COLO668 (cell line): ENCODE data around the gene CRISPLD2.
"Not testable (repeated sequence)": the region's sequence is repeated elsewhere in the genome, so short reads cannot be mapped to it uniquely, and the experiment has no call there.

ENCODE experiments used
- DNase-seq: peaks from one replicate; lab custom pipeline; 2025; ENCODE audit not compliant: unreplicated experiment; lab: John Stamatoyannopoulos, UW

Gene CRISPLD2

DNA sequence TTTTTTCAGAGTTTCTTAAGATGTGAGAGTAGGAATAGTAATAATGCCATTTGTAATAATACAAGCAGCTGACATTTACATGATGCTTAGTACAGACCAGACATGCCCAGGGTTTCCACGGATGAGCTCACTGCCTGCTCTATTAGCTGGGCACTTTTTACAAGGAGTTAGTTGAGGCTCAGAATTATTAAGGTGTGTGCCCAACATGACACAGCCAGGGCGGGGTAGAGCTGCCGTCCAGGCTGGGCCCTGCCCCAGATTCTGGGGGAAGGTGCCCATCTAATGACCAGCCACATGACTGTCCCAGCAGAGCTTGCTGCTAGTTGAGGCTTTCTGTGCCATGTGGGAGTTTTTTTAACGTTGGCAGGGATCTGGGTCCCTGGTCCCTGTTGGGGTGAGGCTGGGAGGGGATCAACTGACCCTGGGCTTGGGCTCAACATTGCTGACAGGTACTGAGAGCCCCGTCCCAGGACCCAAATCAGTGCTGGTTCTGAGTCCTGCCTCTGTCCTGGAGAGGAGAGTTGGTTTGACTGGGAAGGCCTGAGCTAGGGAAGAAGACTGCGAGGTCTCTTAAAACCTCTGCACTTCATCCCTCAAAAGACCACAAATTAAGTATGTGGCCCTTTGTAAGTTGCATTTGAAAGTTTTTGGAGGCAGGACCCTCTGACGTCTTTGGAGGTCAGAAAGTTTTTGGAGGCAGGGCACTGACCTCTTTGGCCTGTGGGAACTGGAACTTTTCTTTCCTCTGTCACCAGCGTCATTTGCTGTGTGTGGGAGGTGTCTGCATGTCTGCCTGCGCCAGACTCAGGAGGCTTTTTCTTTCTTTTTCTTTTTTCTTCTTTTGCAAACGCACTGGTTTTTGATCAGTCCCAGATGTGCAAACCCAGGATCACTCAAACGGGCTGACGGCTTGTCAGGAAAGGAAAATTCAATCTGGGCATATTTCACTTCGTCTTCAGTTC is 2.2 kb downstream of the CRISPLD2 start:
- DNase-seq = no peak

DNA sequence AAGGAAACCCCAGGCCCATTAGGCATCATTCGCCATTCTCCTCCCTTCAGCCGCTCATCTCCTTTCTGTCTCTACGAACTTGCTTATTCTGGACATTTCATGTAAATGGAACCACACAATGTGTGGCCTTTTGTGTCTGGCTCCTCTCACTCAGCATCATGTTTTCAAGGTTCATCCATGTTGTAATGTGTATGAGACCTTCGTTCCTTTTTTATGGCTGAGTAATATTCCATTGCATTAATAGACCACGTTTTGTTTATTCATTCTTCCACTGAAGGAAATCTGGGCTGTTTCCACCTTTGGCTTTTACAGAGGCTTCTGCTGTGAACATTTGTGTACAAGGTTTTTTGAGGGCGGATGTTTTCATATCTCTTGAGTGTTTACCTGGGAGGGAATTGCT is 3.2 kb downstream of the CRISPLD2 start:
- DNase-seq = no peak

DNA sequence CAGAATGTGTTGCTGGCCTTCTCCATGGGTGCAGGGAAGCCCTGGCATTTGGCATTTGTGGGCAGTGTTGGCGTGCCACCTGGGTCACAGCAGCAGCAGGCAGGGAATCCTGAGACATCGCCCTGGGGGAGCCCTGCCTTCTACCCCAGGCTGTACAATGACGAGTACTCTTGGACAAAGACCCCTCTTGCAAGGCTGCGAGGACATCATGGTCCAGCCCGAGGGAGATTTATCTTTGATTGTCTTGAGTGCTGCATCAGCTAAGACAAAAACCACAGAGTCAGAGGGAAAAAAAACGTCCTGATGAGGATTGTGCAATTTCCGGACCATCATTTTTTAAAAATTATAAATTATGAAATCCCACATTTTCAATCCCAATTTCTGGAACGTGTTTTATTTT is 3.7 kb downstream of the CRISPLD2 start:
- DNase-seq = no peak

DNA sequence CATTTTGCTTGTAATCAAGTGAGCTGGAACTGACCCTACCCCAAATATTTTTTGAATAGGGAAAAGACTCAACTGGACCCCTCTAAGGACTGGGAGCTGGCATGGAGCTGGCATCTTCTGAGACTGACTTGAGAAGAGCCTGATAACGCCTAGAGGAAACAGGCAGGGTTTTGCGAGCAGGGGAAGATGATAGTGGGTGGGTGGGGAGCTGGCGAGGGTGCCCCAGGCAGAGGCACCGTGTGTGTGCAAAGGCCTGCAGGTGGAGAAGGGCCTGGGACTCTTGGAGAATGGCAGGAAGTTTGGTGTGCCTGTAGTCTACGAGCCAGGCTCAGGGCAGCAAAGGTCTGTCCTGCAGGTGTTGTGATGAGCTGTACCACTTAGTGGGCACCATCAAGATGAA is 4.1 kb downstream of the CRISPLD2 start:
- DNase-seq = no peak

DNA sequence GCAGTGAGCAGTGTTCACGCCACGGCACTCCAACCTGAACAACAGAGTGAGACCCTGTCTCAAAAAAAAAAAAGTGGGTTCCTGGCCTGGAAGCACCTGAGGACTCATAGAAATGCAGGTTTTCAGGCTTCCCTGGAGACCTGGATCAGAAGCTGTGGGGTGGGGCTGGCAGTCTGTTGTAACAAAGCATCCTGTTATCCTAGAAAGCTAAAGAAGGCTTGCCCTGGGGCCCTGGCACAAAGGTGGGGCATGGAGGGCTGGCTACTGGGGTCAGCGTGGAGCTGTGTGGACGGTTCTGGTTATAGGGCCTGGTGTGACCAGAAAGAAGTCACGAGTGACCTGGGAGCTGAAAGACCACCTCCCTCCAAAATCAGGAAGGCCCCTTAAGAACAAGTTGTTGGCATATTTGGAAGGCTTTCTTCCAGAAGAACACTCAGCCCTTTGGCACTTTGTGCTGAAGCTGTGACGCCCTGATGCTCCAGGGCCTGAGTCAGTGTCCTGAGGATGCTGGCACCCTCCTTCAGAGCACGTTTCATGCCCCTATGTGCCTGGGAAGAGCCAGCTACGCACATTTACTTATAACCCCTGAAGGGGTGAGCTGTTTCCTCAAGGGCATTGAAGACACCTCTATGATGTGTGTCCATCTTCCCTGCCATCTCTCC is 6.2 kb downstream of the CRISPLD2 start:
- no peak for DNase-seq

DNA sequence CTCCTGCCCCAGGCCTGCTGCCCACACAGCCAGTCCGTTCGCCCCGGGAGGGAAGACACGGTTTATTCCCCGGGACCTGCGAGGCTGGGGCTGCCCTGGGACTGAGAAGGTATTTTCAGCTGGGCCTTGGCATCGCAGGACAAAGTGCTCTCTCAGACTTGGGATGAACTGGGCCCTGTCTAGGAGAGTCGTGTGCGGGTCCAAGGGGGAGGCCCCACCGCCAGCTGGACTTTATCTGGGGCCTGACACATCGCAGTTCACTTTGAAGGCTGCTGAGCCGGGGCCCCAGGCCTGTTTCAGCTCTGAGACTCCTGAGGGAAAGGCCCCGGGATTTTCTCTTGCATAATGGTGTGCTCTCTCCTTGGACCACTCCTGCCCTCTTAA is 6.8 kb downstream of the CRISPLD2 start:
- no peak for DNase-seq

DNA sequence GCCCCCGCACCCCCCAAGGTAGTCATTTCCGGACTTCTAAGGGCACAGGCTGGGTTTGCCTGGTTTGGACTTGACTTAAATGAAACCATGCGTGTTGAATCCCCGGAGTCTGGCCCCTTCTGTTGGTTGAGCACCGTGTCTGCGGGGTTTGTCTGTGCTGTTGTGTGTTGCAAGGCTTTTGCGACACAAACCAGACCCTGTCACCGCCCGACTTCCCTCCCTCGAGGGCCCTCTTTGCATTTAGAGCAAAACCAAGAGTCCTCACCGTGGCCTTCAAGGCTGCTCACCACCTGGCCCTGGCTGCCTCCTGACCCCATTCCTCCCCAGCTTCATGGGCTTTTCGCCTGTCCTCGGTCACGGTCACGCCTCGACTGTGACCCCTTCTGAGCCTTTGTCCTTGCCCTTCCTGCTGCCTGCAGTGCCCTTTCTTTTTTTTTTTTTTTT is 7.4 kb downstream of the CRISPLD2 start:
- no peak for DNase-seq

DNA sequence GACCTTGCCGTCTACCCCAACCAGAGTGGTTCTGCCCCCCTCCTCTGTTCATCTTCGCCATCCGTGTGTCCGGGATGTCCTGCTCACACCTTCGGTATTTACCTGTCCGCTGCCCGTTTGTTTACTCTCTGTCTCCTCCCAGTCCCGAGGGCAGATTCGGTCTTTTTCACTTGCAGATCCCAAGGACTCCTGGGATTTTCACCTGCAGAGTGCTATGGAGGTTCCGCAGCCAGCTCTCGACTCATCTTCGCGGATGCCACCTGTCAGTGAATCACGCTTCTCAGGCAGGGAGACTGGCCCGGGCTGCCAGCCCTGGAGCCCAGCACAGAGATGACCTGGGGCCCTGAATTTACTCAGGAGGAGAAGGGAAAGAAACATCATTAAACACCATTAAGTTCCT is 8.1 kb downstream of the CRISPLD2 start:
- DNase-seq = peak; percentile 40

DNA sequence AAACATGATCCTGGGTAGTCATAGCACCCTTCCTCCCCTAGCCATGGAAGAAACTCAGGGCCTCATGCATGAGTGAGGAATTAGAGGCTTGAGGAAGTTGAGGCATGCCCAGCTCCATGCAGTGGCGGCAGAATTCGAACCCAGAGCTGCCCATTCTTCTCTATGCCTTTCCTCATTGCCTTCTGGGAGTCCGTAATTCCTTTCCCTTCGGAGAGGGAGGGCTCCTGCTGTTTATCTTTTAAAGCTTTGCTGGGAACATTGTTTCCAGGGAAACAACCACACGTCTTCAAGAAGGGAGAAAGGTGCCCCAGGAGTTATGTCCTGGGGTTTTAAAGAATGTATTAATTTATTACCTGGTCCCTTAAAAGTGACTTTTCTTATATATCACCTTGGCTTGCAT is 8.5 kb downstream of the CRISPLD2 start:
- DNase-seq = no peak

DNA sequence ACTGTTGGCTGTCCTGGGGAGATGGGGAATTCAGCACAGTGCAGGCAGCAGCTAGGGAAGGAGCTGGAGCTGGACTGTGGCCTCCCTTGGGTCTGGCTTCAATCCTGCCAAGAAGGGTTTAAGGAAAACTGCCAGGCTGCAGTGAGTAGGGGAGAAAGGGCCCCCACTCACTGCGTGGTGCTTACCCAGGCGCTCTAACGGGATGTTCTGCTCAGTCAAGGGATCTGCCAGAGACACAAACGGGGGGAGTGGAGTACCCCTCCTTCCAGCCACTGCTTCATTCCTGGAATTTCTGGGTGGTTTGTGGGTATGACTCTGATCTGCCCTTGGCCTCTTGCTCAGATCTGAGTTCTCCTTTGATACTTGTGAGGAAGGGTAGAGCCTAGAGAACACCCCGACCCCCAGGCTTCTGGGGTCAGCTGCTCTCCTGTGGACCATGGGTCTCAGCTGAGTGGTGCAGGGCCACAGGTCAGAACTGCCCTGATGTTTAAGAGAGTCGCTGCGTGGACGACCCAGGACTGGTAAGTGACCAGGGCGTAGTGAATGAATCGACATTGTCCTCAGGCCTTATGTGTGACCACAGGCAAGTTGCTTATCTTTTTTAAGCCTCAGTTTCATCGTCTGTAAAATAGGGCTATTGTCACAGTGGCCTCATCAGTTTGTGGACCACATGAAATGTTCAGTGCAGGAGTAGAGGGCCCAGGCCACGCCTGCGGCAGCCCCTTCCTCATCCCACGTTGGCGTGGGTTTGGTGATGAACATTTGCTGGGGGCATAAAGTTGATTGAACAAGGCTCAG is 9.6 kb downstream of the CRISPLD2 start:
- no peak for DNase-seq

DNA sequence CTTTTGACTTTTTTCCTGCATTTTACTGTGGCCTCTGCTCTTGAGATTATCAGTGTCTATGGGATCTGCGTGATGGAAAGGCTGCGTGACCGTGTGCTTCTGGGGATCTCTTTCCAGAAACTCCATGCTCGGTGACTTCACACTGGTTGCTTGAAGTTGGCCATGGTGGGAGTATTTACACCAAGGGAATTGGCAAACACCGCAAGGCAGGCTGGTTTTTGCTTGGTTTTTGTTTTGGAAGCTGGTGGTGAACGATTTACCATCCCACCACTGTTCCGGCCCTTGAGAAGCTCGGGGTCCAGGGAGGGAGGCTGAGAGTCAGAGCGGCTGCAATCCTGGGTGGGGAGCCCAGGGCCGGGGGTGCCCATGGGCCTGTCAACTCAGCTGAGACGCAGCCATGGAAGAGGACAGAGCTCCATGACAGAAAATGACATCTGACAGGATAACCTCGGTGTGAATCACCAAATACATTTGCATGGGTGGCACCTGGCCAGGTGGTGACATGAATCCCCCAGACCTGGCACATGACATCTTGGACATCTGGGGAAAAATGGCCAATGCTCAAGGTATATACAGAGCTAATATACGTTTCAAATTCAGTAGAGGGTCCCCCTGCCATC is 11.1 kb downstream of the CRISPLD2 start:
- DNase-seq = no peak

DNA sequence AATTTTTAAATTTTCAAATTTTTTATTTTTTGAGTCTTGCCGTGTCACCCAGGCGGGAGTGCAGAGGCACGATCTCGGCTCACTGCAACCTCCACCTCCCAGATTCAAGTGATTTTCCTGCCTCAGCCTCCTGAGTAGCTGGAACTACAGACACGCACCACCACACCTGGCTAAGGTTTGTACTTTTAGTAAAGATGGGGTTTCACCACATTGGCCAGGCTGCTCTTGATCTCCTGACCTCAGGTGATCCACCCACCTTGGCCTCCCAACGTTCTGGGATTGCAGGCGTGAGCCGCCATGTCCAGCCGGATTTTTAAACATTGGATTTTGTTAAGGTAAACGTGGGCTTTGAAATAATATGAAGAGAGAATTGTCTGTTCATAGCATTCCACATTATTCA is 11.9 kb downstream of the CRISPLD2 start:
- DNase-seq = not testable (repeated sequence)

DNA sequence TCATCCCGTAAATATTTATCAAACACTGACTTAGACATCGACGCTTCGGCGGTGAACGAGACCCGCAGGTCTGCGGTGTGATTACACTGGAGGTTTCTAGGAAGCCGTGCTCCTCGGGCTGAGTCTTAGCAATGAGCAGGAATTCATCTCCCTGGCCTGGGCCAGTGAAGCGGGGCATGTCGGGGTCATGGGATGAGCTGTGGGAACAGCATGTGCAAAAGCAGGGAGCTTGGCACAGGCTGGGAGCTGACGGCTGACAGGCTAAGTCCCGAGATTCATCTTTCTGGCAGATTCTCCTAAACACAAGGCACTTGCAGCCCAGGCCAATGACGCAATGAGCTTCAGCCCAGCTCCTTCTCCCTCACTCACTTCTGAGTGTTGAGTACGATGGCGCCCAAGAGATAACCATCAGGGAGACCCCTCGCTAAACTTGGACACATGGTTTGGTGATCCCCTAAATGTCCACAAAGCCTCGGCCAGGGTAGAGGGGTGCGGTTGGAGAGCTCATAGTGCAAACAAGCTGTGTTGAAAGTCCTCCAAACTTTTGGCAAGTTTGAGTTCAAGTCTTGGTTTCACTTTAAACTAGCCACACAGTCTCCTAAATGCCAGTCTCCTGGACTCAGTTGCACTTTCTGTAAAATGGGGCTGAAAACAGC is 12.8 kb downstream of the CRISPLD2 start:
- no peak for DNase-seq

DNA sequence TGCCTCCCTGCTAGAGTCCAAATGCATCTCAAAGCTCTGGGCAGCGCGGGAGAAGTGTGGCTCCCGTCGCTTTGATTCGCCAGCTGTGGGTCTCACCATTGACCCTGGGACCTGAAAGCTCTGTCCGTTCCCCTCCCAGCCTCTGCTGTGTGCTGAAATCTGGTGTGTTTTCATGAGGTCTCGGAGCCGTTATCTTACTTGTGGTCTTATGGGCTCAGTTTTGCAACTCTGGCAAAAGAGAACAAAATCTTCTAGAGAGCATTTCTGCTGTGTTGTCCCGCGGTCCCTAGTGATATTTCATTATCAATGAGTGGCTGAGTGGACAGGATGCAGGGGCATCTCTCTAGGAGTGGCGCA is 13.3 kb downstream of the CRISPLD2 start:
- DNase-seq = no peak

DNA sequence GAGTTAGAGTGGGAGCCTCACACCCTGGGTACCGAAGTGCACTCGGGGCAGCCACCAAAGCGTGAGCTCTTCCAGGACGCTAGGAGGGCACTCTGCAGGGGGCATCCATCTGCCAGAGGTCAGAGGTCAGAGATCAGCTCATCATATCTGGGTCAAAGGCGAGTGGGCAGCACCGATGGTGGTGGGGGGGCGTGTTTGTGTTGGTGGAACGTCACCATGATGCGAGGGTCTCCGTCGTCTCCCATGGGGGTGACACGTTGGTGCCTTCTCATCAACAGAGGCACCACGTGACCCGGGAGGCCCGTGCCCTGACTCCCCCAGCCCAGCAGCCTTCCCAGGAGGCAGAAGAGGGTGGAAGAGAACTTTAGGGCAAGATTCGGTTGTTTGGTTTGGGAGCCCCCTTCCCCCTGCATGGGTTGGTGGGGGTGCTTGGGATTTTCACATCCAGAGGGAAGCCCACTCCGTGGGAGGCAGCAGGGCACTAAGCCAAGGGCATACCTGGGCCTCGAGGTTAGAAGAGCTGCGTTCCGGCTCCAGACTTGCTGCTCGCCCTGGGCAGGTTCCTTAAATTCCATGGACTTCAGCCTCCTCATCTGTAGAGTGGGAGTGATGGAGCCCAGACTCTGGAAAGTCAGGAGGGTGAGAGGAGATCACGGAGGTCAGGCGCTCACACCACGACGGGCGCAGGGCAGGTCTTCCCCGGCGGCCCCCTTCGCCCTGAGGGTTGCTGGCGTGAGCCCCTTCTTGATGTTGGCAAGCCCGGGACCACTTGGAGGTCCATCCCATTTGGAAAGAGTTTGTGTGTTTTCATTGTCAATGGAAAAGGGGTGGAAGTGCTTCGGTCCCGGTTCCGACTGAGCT is 14.0 kb downstream of the CRISPLD2 start:
- DNase-seq = no peak

DNA sequence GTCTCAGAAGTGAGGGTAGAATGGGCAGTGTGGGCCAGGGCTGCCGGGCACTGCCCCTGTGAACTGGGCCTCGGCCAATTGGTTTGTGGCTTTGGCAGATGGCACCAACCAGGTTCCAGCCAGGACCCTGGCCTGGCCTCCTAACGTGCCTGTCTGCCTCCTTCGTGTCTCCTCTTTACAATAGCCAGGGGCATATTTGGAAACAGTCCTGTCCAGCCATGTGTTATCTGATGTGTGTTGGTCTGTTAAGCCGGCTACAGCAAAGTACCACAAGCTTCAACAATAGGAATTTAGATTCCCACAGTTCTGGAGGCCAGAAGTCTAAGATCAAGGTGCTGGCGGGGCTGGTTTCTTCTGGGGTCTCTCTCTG is 14.6 kb downstream of the CRISPLD2 start:
- DNase-seq = no peak

DNA sequence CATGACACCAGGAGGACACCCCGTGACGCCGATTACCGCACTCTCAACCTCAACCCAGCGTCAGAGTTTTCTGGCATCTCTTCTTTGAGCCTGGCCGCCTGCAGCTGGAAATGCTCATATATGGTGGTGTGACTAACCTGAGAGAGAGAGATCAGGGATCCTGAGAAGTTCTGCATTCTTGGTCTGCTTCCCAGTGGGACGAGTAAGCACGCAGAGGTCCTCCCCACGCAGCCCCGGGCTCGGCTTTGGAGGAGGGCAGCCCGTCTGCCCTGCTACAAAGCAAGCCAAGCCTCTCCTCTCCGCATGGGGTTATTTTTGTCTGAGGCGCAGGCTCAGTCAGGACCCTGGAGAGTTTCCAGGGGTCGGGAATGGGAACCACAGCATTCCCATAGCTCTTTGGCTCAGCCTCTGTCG is 16.5 kb downstream of the CRISPLD2 start:
- no peak for DNase-seq

DNA sequence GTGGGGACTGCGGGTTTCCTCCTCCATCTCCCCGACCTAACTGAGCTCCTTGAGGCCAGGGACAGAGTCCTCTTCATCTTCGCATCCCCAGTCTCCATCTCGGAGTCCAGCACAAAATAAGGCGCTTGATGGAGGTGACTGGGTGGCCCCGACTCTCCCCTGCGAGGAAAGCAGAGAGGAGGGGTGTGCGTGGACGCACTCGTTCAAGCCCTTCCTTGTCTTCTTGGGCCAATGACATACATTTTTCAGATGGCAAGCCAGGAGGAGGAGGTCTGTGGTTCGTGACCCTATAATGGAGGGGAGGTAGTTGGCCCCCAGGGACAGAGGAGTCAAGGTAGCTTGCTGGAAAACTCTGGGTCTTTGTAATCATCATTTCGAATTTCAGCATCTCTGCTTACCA is 17.2 kb downstream of the CRISPLD2 start:
- no peak for DNase-seq

DNA sequence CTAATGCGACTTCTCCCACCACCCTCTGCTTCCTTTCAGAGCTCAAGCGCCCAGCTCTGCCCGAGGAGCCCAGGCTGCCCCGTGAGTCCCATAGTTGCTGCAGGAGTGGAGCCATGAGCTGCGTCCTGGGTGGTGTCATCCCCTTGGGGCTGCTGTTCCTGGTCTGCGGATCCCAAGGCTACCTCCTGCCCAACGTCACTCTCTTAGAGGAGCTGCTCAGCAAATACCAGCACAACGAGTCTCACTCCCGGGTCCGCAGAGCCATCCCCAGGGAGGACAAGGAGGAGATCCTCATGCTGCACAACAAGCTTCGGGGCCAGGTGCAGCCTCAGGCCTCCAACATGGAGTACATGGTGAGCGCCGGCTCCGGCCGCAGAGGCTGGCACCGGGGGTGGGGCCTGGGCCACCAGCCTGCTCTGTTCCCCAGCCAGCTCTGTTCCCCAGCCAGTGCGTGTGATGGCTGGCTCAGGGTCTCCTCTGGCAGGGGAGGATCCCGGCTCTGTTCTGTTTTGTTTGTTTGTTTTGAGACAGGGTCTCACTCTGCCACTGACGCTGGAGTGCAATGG is 18.7 kb downstream of the CRISPLD2 start:
- no peak for DNase-seq
